Measurements from ENCODE around the gene SCGB1D4.
"Not testable (repeated sequence)": the region's sequence is repeated elsewhere in the genome, so short reads cannot be mapped to it uniquely, and the experiment has no call there.

The SCGB1D4 gene, protein sequence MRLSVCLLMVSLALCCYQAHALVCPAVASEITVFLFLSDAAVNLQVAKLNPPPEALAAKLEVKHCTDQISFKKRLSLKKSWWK

DNA sequence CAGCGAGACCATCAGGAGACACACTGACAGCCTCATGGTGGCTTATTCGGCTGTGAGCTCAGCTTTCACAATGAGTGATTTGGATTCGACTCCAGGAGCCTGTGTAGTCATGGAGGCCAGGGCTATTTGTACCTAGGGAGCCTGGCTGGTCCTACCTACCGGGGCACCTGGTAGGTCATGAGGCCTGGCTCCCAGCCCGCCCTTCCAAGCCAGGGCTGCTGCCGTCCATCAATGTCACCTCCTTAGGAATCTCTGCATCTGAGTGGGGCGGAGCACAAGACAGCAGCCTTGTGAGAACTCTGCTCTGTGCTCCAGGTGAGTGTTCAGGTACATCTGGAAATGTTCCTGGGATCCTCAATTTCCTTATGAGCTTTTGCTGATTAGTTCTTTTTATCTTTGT lies at the start of gene SCGB1D4:
SCGB1D4 (minus strand) TSS at position 101 of the 400 bp plus-strand sequence; CDS start at position 36, 65 bp downstream.
- DNase-seq (ENCODE audit: low spot score), result no peak

DNA sequence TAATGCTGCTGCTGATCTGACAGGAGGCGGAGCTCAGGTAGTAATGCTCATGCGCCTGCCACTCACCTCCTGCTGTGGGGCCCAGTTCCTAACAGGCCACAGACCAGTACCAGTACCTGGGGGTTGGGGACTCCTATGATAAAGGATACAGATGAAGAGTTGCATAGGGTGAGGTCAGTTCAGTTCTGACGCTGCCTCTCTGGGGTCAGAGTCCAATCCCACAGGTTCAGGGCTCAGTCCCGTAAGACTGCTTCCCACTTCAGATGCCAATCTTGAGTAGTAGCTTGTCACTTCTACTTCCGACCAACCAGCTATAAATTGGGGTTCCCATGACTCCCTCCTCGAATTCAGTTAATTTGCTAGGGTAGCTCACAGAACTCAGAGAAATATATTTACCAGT lies 47.0 kb upstream of the SCGB1D4 start:
- DNase-seq (ENCODE audit: low spot score), result no peak

DNA sequence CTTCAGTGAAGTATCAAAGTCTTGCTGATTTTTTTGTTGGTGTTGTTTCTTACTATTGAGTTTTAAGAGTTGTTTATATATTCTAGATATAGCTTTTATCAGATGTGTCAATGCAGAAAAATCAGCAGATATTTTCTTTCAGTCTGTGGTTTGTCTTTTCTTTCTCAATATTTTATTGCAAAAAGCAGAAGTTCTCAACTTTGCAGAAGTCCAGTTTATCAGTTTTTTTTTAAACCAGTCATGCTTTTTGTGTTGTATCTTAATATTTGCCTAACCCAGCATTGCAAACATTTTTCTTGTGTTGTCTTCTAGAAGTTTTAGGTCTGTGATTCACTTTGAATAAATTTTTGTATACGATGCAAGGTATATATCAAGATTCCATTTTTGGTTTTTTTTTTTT lies 45.3 kb upstream of the SCGB1D4 start:
- DNase-seq (ENCODE audit: low spot score), result no peak

DNA sequence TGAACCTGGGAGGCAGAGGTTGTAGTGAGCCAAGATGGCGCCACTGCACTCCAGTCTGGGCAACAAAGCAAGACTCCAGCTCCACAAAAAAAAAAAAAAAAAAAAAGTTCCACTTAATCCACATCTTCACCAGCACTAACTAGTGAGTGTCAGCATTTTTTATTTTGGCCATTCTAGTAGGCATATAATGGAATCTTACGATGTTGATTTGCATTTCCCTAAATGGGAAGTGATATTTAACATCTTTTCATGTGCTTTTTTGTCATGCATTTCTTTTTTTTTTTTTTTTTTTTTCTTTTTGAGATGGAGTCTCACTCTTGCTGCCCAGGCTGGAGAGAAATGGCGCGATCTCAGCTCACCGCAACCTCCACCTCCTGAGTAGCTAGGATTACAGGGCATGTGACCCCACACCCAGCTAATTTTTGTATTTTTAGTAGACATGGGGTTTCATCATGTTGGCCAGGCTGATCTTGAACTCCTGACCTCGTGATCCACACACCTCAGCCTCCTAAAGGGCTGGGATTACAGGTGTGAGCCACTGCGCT lies 44.8 kb upstream of the SCGB1D4 start:
- DNase-seq (ENCODE audit: low spot score), result not testable (repeated sequence)

DNA sequence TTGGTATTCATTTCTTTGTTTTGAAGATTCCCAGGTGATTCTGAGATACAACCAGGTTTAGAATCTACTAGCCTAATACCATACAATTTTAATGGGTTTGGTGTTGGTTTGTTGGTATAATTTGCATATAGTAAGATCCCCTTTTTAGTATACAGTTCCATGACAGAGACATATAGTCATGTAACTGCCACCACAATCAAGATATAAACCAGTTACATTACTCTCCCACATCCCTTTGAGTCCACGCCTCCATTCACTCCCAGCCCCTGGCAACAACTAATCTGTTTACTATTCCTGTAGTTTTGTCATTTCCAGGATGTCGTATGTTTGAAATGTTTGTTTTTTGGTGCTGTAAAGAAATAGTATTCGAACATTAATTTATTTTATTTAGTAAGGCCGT lies 42.7 kb upstream of the SCGB1D4 start:
- DNase-seq (ENCODE audit: low spot score), result no peak

DNA sequence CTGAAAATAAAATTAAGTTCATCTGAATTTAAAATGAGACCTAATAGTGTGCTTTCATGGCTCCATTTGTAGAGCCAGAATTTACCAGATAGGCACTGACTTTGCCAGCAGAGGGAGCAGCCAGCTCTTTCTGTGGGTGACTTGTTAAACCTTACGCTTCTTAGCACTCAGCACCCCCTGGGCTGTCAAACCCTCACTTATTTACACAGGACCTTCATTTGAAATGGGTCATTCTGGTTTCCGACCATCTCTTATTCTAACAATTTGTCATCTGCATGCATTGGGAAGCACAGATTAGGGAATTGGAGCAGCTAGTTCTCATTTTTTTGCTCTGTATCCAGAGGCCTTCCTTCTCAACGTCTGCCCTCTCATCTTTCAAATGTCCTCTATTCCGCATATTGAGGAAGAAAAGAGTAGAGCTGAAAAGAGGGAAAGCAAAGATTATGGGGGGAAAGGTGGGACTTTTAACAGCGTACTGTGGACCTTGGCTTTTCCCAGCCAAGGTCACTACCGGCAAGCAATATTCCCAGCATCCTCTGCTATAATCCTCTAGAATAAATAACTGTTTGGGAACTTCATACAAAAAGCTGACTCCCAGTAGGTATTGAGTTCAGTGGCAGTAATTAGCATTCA lies 41.5 kb upstream of the SCGB1D4 start:
- peak; percentile 44 for DNase-seq (ENCODE audit: low spot score)

DNA sequence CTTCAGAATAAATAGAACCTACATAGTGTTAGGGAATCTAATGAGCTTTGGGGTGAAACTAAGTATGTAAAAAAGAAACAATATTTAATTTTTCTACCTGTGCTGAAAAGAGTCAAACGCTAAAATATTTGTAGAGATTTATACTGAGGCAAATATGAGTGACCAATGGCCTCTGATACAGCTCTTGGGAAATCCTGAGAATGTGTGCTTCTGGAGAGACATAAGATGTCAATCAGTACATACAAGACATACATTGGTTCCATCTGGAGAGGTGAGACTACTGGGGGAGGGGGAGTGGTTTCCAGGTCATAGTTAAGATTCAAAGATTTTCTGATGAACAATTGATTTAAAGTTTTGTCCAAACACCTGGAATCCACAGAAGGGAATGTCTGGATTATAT lies 39.3 kb upstream of the SCGB1D4 start:
- no peak for DNase-seq (ENCODE audit: low spot score)

DNA sequence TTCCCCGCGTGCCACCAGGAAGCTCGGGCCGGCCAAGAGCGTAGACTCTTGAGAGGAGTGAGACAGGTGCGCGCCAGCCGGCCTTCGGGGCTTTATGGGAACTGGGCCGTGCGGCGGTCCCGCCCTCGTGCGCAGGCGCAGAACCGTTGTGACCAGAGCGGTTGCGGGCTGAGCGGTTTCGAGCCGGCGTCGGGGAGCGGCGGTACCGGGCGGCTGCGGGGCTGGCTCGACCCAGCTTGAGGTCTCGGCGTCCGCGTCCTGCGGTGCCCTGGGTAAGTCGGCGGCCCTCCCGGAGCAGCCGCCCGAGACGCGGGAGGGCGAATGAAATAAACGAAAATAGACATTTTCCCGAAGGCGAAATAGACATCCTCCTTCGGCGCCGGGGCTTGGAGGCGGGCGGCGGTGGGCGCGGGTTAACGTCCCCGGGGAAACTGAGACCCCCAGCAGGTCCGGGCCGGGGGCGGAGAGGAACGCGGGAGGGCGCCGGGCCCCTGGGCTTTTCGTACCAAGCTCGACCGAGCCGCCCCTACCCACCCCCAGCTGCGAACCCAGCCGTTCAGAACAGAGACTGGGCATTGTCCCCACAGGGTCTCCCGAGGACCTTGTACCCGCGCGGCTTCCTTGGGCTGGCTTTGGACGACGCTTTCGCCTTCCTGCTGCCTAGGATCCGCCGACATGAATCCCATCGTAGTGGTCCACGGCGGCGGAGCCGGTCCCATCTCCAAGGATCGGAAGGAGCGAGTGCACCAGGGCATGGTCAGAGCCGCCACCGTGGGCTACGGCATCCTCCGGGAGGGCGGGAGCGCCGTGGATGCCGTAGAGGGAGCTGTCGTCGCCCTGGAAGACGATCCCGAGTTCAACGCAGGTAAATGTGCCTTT lies 38.7 kb upstream of the SCGB1D4 start, which contains the start of gene ASRGL1:
ASRGL1 (plus strand) TSS at position 146 of the 879 bp plus-strand sequence; CDS start at position 676, 530 bp downstream.
- peak; percentile 67 for DNase-seq (ENCODE audit: low spot score)

DNA sequence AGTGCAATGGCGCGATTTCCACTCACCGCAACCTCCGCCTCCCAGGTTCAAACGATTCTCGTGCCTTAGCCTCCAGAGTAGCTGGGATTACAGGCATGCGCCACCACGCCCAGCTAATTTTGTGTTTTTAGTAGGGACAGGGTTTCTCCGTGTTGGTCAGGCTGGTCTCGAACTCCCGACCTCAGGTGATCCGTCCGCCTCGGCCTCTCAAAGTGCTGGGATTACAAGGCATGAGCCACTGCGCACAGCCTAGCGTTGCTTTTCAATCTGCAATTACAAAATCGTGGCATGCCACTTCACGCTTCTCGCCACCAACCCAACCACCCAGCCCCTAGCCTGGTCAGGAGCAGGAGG lies 38.1 kb upstream of the SCGB1D4 start:
- not testable (repeated sequence) for DNase-seq (ENCODE audit: low spot score)

DNA sequence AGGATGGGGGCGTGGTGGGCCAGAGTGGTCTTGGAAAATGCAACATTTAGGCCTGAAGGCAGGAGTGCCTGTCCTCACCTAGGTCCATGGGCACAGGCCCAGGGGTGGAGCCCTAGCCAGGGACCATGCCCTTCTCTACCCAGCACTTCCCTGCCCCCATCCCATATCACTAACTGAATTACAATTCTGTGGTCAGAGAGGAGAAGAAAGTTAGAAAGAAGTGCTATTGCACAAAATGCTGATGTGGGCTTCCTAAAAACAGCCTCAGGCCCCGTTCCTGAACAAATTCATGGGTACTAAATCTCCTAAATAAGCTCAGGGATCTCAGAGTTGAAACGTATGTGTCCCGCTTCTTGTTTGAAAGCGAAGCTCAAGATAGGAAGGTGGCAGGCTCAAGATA lies 34.9 kb upstream of the SCGB1D4 start:
- no peak for DNase-seq (ENCODE audit: low spot score)

DNA sequence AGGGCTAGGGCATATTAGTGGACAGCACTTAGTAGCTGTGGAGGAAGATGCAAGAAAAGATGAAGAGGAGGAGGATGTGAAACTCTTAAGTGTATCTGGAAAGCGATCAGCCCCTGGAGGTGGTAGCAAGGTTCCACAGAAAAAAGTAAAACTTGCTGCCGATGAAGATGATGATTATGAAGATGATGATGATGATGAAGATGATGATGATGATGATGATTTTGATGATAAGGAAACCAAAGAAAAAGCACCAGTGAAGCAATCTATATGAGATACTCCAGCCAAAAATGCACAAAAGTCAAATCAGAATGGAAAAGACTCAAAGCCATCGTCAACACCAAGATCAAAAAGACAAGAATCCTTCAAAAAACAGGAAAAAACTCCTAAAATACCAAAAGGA lies 32.4 kb upstream of the SCGB1D4 start:
- DNase-seq (ENCODE audit: low spot score), result not testable (repeated sequence)

DNA sequence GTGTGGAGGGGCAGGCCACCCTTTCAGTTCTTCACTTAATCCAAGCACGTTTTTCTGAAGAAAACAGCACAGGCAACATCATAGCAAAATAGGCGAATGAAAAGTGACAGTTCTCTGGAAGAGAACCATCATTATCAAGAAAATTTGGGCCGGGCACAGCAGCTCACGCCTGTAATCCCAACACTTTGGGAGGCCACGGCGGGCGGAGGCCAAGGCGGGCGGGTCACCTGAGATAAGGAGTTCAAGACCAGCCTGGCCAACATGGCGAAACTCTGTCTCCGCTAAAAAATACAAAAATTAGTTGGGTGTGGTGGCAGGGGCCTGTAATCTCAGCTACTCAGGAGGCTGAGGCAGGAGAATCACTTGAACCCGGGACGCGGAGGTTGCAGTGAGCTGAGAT lies 28.7 kb upstream of the SCGB1D4 start:
- DNase-seq (ENCODE audit: low spot score), result not testable (repeated sequence)

DNA sequence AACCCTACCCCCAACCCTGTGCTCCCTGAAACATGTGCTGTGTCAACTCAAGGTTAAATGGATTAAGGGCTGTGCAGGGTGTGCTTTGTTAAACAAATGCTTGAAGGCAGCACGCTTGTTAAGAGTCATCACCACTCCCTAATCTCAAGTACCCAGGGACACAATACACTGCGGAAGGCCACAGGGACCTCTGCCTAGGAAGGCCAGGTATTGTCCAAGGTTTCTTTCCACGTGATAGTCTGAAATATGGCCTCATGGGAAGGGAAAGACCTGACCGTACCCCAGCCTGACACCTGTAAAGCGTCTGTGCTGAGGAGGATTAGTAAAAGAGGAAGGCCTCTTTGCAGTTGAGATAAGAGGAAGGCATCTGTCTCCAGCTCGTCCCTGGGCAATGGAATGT lies 27.8 kb upstream of the SCGB1D4 start:
- DNase-seq (ENCODE audit: low spot score), result not testable (repeated sequence)

DNA sequence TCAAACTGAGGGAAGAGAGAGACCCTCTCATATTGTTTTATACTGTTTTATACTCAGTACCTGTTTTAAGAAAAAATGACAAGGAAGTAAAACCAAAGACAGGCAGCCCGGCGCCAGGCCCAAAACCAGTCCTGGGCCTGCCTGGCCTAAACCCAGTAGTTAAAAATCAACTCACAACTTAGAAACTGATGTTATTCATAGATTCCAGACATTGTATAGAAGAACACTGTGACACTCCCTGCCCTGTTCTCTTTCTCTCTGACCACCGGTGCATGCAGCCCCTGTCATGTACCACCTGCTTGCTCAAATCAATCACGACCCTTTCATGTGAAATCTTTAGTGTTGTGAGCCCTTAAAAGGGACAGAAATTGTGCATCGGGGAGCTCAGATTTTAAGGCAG lies 26.9 kb upstream of the SCGB1D4 start:
- not testable (repeated sequence) for DNase-seq (ENCODE audit: low spot score)

DNA sequence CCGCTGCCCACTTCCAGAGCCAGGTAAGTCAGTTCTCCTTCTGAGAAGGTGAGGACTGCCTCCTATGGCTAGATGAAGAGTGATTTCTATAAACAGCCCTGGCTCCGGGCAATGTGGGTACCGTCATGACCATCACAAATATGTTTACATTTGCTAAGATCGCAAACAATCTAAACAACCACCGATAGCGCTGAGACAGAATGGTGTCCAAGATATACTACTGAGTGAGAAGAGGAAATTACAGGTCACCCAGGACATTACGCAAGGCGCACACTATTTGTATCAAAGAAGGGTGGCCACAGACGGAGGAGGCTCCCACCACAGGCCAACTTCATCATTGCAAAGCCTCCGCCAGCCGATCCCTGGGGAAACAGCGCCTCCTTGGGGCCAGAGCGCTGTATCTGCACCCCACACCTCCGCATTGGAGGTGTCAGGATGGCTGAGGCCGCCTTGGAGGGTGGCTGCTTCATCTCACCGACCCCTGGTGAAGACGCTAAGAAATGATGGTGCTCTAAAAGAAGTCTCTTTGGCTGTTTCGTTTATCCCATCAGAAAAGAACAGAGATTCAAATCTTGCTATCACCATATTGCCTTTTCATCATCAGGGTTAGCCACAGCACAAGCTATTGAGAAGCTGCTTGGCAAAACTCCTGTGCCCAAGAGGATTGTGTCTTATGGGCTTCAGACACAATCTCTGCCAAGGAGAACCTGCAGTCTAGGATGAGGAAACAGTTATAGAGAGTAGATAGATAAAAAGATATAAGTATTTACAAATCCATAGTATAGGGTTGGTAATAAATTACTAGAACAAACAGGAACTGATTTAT lies 26.1 kb upstream of the SCGB1D4 start:
- peak; percentile 22 for DNase-seq (ENCODE audit: low spot score)

DNA sequence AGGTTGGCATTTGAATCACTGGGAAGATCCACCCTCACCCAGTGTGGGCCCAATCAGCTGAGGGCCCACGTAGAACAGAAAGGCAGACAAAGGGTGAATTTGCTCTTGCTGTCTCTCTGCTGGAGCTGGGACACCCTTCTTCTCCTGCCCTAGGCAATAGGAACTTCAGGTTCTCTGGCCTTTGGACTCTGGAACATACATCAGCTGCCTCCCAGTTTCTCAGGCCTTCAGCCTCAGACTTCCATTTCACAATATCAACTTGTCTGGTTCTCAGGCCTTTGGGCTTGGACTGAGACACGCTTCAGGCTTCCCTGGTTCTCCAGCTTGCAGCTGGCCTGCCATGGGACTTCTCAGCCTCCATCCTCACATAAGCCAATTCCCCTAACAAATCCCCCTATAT lies 23.6 kb upstream of the SCGB1D4 start:
- no peak for DNase-seq (ENCODE audit: low spot score)

DNA sequence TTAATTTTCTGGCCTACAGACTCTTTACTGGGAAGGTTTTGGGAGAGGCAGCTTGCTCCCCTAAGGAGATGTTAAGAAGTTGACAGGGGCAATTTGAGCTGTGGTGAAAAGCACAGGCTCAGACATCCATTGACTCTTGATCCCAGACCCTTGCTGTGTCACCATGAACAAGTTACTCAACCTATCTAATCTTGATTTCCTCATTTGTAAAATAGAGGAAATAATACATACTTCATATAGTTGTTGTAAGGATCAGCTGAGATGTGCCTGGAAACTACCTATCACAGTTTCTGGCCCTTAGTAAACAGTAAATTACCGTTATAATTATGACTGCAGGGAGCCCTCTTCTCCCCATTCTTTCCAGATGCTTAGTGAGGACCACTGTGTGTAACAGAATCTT lies 16.6 kb upstream of the SCGB1D4 start:
- DNase-seq (ENCODE audit: low spot score), result no peak

DNA sequence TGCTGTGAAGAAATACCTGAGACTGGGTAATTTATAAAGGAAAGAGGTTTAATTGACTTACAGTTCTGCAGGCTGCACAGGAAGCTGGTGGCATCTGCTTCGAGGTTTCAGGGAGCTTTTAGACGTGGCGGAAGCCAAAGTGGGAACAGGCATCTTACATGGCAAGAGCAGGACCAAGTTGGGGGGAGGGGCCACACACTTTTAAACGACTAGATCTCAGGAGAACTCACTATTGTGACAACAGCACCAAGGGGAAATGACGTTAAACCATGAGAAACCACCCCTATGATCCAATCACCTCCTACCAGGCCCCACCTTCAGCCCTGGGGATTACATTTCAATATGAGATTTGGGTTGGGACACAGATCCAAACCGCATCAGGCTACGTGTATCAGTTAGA lies 11.1 kb upstream of the SCGB1D4 start:
- DNase-seq (ENCODE audit: low spot score), result no peak

DNA sequence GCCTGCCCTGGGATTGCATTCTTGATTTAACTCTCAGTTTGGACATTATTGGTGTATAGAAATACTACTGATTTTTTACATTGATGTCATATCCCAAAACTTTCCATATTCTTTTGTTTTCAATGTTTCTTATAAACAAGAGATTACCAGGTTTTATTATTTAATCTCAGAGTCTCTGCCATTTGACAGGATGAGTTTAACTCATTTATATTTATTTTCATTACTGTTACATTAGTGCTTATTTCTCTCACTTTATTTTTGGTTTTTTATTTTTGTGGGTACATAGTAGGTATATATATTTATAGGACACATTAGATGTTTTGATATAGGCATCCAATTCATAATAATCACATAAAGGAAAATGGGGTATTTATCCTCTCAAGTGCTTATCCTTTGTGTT lies 9.1 kb upstream of the SCGB1D4 start:
- DNase-seq (ENCODE audit: low spot score), result no peak

DNA sequence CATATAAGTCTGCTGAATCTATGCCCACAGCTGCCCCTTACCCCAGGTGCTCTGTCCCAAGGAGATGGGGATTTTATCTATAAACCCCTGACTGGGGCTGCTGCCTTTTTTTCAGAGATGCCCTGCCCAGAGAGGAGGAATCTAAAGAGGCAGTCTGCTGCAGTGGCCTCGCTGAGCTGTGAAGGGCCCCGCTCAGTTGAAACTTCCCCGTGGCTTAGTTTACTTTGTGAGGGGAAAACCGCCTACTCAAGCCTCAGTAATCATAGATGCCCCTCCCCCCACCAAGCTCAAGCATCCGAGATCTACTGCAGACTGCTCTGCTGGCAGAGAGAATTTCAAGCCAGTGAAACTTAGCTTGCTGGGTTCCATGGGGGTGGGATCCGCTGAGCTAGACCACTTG lies 7.4 kb upstream of the SCGB1D4 start:
- DNase-seq (ENCODE audit: low spot score), result no peak

DNA sequence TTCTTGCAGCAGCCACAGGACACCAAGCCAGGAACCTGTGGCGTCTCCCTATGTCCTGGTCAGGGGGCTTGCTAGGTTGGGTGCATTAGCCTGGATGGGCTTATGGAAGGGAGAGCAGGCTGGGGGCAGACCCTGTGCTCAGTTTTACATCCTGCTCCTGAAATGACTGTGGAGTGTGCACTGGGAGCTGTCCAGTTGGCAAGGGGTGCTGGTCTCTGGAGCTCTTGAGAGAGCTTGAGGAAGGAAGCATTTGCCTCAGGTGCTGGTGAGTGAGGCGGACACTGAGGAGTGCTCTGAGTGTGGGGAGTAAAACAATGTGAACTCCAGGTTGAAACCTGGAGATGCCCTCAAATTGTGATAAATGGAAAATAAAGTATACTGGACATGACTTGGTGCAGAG lies 3.4 kb downstream of the SCGB1D4 start:
- no peak for DNase-seq (ENCODE audit: low spot score)

DNA sequence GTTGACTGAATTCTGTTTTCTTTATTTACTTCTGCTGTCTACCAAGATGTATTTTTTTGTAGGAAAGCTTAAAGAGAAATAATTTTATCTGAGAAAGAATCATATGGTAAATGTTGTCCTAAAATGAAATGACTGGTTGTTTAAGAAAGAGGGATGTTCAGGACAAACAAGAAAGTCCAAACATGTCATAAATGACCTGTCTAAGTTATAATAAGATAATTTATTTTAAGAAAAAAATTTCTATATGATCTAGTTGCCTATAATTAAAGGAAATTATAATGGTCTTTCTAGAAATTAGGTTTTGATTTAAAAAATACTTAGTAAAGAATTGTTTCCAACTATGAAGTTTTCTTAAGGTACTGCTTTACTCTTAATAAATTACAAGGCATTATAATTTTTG lies 18.4 kb downstream of the SCGB1D4 start:
- DNase-seq (ENCODE audit: low spot score), result no peak
